ENCODE data around the gene ADAM12.

GRCh38 chr10:126115886-126116285 lies 272.4 kb downstream of the ADAM12 start:
- TF ChIP-seq REST (IDR thresholded peaks at IDR 0.05; ENCODE audit: borderline replicate concordance) (no peak), POLR2AphosphoS5 (IDR thresholded peaks at IDR 0.05) (no peak), CTCF (IDR thresholded peaks at IDR 0.05; ENCODE audit: poor library complexity, severe bottlenecking) (no peak), RAD21 (conservative IDR thresholded peaks at IDR 0.05) (no peak)
